ENCODE measurements around the gene MAP4K4.

The MAP4K4 gene

DNA sequence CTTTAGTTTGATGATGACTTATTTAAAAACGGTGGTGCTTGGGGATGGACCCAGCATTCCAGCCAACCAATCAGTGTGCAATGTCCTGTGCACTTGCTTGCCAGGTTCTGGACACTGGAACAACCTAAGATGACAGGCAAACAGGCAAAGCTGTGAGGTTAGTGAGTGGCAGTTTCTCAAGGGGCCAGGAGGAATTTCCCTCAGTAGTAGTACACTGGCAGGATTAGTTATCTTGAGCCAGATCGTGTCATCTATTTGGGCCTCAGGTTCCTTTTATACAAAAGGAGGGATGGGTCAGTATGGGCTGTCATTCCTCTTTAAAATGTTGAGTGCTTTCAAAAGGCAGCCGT is 26.6 kb downstream of the MAP4K4 start:
- no peak for DNase-seq

DNA sequence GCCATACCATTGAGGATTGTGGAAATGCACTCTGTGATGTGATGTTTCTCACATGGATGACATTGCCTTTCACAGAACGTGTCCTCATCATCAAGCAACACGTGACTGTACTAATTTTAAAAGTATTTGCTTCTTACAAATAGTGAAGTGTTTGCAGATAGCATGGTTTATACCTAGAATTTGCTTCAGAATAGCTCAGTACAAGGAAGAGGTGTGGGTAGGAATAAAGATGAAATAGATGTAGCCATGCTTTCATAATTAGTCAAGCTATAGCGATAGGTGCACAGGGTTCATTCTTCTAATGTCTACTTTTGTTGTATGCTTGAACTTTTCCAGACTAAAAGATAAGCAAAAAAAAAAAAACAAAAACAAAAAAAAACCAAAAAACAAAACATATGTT is 27.5 kb downstream of the MAP4K4 start:
- no peak for DNase-seq

DNA sequence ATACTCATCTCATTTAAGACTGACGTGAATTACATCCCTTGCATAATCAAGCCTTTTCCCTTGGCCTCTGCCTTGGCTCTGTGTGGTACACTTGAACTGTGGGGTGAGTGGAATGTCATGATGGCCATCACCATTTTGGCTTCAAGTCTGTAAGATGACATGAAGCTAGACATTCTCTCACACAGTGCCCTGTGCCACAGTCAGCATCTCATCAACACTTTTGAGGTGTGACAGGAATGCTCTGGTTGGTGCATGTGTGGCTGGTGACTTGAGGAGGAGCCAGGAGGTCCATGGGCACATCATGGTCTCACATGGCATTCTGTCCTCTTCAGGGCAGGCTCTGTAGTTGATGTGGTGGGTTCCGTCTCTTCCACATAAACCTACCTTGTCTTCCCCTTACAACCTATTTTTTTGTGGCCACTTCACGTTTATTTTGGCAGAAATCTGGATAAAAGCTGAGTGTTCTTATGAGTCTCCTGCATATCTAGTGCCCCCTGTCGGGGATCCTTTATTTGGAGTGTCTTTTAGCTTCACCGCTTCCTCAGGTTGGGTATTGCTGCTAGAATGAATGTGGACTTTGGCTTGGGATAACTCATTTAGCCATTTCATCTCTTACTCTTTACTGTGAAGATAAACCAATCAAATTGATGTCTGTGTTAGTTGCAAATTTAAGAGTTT is 28.1 kb downstream of the MAP4K4 start:
- no peak for DNase-seq

DNA sequence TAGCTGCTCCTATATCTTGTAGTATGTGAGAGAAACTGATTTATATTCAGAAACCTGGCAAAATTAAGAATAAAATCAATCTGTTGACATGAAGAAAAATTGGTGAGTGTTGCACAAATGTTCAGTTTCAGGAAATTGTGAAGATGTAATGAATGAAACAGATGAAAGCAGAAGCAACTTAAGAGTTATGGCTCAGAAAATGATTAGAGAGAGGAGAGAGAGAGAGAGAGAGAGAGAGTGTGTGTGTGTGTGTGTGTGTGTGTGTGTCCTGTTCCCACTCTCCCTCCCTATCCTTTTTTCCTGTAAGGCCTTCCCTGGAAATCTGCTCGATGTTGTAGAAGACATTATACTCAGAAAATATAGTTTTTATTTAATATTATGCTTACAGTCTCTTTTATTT is 31.4 kb downstream of the MAP4K4 start:
- DNase-seq = no peak

DNA sequence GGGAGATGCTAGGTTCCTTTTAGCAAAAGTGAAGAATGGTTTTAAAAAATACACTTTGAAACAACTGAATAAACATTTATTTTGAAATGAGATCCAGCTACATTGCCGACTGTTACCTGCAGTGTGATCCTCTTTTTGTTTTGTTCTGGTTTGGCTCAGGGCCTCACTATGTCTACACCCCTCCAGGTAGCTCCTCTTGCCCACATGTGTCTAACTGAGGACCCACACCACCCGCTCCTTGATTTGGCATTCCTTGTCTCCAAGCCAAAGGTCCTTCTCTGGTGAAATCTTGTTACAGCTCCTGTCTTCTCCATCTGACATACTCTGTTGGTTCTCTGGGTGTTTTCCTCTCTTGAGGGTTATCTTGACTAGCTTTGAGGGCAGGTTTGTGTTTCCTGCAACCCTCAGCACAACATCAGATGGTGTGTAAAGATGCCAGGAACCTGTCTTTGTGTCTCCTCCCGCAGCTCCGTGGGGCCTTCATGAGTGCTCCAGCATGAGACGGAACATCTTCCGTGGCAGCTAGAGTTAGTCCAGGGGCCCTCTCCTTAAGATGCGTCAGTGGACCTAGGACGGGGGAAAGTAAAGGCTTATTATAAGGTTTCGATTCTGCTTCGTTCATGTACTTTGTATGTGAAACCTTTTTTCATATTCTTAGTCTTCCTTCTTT is 32.1 kb downstream of the MAP4K4 start:
- no peak for DNase-seq

DNA sequence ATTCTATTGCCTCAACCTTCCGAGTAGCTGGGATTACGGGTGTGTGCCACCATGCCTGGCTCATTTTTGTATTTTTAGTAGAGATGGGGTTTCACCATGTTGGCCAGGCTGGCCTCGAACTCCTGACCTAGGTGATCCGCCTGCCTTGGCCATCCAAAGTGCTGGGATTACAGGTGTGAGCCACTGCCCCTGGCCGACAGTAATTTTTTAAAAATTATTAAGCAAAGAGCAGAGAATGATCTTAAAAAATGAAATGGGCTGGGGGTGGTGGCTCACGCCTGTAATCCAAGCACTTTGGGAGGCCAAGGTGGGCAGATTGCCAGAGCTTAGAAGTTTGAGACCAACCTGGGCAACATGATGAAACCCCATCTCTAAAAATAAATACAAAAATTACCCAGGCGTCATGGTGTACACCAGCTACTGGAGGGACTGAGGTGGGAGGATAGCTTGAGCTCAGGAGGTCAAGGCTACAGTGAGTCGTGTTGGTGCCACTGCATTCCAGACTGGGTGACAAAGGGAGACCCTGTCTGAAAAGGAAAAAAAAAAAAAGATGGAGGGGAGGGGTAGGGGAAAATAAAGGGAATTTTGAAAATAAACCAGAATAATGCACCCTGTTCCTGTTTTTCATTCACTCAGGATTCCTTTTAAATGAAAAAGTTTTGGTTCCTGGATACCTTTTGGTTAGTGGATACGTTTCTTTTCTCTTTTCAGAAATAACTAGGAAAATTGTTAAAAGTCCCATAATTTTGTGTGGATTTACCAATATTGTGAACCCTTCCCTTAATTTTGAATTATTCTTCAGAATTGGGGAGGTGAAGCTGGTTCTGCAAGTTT is 33.9 kb downstream of the MAP4K4 start:
- no peak for DNase-seq

DNA sequence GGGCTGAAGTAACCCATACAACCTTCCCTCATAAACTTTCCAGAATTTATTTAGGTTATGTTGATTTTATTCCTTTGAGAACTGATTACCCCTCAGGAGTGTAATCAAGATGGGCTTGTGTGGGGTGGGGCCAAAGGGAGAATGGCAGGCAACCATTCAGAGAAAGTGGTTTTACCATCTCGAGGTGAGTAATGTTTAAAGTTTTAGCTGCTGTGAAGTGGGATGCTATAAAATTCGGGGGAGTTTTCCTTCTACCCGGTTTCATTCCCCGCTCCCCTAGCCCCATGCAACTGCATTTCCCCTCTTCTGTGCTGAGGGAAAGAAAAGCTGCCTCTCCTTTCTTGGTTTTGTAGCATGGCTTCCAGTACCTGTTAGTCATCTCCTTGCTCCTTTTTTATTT is 34.7 kb downstream of the MAP4K4 start:
- no peak for DNase-seq

DNA sequence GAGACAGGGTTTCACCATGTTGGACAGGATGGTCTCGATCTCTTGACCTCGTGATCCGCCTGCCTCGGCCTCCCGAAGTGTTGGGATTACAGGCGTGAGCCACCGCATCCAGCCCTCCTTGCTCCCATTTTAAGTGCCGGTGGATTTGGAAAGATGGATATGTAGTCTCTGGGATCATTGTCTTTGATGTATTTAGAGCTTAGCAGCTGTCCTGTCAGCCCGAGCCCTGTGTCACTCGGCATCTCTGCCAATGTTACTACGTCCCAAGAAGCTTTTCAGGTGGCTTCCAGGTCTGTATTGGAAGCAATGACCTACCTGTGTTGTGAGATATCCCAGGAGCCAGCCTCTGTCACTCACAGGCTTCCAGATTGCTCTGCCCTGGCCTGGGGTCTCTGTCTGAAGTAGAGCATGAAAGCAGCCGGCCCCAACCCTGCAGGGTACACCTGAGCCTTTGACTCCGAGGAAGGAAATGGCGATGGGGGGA is 35.3 kb downstream of the MAP4K4 start:
- DNase-seq = no peak

DNA sequence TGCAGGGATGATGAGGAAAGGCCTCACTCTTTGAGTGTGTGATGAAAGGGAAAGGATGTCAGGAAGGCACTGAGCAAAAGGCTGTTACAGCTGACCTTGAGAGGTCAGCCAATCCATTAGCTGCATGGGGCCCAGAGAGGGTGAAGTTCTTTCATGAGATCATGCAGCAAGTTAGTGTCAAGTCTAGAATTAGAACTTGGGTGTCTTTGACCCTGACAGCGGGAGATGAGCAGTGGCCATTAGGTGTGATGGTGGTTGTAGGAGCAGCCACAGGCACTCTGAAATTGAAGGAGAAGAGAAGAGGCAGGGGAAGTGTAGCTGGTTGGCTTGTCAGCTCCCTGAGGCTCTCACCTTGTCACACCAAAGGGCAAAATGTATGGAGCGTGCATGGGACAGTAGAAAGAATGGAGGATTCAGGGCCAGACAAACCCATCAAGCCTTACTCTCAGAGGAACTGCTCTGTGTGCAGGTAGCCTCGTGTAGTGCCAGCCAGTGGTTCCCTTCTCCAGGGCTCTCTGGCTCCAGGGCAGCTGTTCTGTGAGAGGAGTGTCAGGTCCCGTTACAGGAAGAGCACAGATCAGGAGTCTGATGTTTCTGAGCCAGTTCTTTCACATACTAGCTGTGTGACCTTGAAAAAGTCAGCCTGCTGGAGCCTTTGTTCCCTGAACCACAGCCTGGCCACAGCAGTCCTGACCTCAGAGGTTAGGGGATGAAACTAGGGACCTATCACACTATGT is 35.9 kb downstream of the MAP4K4 start:
- no peak for DNase-seq

DNA sequence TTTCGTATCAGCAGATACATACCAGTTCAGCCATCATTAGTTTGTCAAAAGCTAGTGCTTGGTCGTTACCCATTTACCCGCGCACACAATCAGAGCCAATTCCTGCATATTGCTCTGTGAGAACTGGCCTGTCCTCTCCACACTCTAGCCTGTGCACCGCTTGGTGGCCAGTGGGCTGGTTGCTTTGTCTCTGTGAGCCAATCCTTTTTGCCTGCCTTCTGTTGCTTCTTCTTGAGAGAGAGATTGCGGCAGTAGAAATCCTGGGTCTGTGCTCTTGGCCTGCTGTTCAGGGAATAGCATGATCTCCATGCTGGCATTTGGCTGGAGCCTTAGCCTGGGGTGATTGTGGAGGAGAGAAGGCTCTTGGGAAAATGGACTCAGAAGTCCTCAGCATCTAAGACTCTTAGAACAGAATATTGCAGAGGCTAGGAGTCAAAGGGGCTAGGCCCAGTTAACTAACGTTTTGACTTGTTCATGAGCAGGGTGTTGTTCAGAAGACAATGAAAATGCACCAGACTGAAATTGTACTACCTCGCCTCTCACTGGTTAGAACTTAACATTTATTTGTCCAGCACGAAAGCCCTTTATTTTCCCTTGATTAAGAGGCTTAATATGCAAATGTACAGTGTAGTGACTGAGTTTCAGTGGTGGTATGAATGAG is 37.1 kb downstream of the MAP4K4 start:
- no peak for DNase-seq

DNA sequence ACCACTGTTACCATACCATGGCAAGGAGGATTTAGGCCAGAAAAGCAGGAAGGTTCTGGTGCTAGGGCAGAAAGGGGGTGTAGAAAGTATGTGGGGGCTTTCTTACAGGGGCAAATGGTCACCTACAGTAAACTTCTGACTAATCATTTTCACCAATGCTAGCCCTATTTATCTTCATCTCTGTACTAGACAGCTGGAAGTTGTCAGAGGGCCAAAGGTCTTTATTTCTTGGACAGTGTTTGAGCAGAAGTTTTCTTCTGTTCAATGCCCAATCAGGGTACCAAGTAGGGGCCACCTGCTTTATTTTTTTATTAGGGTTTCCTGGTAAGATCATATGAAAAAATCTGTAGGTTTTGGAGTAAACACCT is 37.6 kb downstream of the MAP4K4 start:
- no peak for DNase-seq

DNA sequence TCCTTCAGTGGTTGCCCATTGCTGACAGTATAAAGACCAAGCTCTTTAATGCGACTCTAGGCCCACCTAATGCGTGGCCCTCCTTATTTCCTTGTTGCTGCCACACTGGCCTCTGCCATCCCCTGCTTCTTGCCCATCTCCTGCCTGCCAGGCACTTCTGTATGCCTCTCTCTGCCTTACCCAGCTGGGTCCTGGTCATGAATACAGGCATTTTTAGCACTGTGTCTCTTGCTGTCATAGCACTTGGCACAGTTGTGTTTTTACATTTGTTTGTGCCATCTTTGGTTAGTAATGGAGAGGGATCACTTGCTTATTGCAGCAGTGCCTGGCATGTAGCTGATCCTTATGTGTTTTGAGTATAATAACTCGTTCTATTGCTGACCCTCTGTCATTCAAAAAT is 38.7 kb downstream of the MAP4K4 start:
- DNase-seq = no peak

DNA sequence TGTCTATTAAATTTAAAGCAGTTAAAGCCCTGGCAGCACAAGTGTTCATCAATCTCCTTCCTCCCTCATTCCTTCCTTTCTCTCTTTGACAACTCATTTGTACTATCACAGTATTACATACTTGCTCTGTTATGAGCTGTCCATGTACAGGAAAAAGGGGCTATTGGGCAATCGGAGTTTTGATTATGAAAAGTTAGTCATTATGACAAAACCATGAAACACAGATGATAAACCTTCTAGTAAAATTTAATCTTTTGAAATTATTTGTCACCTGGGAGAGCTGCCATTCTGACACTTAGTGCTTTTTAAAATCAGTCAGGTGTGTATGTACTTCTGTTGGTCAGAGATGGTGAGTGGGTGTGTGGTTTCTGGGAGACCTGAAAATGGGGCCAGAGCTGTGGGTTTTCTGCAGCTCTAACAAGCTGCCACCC is 39.4 kb downstream of the MAP4K4 start:
- DNase-seq = peak; percentile 89

DNA sequence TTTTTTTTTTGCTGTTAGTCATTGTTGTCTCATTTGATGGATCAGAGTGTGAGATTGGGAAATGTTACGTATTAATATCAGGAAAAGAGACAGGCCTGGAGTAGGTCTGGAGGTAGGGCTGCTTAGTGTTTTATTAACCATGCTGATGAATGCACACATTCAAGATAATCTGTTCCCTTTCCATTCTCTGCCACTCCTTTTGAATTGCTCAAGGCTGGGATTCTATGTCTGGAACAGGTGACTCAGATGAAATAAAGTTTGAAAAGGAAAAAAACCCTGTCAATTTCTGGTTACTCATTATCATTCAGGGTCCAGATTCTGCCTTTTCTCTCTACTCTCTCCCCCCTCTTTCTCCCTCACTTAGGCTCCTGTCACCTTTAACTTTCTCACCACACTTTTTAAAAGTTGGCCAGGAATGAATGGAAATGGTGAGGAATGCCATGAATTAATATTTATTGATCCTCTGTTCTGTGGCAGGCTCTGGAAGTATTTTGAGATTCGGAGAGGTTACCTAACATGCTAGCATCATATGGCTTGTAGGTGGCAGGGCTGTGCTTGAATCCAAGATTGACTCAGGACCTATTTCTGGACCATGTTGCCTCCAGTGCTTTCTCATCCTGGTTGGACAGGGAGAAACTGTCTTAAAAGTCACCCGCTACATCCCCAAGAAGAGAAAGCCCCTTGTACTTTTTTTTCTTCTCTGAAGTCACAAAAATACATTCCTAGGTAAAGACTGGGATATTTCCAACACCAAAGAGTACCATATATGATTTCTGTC is 40.2 kb downstream of the MAP4K4 start:
- peak; percentile 83 for DNase-seq

DNA sequence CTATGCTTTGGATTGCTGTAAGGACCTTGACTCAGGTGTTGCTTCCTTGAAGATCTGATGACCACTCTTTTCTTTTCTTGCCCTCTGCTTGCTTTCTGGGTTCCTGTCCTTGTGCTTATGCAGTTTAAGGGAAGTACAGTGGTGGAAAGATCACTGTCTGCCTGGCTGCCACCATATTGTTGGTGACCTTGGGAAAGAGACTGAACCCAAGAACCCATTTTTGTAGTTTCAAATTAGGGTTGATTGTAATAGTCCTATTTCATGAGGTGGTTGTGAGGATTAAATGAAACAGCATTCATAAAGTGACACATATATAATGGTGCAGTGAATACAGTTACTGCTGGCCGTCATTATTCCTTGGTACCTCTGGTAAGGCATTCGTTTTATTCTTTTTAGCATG is 41.1 kb downstream of the MAP4K4 start:
- no peak for DNase-seq

DNA sequence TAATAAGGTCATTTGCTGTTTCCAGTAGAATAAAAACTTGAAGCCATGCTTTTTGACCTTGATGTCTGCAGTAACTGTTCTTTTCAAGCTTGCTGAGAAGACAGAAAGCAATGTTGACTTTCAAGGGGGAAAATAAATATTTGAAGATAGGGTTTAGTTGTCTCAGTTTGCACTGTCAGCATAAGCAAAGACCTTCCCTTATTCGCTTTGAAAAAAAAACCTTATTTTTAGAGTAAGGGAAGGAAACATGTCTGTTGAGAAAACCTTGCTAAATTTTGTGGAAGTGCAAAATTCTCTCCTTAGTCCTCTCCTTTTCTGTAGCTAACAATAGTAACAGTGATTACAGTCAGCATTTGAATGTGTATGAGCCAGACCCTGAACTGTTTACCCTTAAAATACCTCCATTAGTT is 43.1 kb downstream of the MAP4K4 start:
- DNase-seq = no peak

DNA sequence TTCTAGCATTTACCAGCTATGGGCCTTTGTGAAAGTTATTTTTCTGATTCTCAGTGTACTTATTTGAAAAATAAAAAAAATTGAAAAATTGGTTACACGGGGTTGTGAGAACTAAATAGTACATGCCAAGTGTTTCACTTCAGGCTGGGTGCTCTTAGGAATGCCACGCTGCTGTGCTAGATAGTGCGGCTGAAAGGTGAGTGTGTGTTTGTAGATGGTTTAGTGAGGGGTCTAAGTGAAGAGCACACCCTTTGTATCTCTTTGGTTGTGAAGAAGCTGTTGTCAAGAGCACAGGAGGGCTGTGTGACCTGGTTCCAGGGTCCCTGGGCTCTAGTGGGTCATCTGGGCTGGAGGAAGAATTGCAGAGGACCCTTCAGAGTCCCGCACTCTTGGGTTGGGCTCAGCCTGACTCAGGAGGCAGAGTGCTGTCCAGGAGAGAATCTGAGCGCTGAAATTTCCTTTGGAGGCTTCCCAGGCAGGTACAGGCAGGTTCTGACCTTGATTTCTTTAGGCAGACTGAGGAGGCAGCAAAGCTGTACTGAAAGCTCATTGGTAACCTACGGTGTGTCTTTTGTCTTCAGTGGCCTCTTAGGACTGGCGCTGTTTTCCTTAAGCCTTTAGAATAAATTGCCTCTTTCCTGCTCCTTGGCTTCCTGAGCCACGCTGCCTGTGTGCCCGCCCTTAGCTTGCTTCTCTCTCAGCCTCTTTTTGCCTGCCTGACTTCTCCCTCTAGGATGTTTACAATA is 44.4 kb downstream of the MAP4K4 start:
- DNase-seq = no peak

DNA sequence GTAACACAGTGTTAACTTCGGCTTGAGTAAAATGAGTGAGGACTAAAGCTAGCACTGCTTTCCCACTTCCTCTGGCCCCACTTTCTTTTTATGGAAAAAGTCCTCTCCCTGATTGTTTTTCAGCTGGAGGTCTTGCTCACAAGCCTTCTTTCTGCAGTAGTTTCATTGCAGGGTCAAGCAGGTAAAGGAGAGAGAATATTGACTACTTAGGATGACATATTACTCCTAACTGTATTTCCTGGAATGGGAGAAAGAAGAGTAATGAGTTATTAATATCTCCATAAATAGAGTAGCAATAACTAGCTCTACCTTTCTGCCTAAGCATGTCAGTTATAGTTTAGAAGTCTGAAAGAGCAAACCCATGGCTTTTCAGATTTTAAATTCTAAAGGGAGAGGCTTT is 45.0 kb downstream of the MAP4K4 start:
- no peak for DNase-seq

DNA sequence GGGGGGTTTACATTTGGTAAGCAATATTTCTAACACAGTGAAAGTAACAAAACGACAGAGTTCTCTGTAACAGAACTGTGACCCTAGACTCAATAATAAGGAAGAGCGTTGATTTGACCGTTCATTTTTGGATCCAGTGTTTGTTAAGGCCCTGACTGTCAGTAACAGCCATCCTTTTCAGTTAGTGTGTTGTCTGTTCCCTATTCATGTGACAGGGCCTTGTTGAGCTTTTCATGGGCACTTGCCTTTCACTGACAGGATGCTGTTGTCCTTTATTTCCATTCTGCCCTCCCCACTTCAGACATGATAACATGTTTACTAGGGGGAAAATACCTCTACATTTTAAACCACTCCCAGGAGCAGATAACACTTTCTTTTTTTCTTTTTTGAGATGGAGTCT is 45.8 kb downstream of the MAP4K4 start:
- no peak for DNase-seq

DNA sequence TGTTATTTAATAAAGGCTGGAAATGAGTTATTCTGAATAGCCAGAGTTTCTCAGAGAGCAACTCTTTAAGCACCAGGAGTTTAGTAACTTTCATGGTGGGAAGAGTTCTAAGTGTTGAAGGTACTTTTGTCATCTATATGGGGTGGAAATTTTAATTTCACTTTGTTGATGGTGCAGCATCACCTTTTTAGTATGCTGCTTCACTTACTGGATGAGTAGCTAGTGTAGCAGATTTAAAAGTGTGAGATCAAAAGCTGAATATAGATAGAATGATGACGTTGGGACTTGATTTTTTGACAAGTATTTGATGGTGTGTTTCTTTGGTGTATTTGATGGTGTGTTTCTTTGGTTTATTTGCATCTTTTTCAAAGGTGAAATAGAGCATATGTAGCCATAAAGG is 47.3 kb downstream of the MAP4K4 start:
- DNase-seq = no peak

Measured in NCI-H226 (cell line).